OCI-LY7 (cell line): Measurements from ENCODE around the gene FAM161B.

Experiments used
- EZH2phosphoT487 ChIP-seq: fragments of 200-600 bp; sonication (generic); IDR thresholded peaks from 2 replicates; pipeline ENCODE4 v1.6.1; 2018; ENCODE audit warnings: low read depth, borderline replicate concordance, mild to moderate bottlenecking, mixed run types, antibody characterized with exemption, low read length, moderate library complexity, mixed read lengths
- TF ChIP-seq, protein P1 (sequence below): fragments of 200-600 bp; sonication (generic); conservative IDR thresholded peaks from 2 replicates; pipeline ENCODE4 v1.5.1; 2014; ENCODE audit warnings: mild to moderate bottlenecking, antibody characterized with exemption, low read length, moderate library complexity, mixed read lengths

DNA sequence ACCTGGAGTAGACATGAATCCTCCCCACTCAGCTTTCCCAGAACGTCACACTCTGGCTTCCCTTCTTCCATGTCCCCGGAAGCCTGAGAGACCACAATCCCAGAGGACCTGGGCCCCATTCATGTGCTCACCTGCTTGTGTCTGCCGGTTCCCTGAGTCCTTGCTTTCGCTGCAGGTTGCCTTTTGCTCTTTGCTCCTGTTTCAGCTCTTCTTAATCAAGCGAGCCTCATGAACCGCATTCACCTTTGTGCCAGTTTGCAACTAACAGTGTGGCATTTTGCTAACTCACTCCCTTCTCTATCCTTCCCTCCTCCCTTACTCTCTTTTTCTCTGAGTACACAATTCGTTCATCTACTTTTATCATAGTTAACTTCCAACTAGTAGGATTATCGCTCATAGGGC lies 46.1 kb upstream of the FAM161B start:
- TF ChIP-seq, protein P1, sequence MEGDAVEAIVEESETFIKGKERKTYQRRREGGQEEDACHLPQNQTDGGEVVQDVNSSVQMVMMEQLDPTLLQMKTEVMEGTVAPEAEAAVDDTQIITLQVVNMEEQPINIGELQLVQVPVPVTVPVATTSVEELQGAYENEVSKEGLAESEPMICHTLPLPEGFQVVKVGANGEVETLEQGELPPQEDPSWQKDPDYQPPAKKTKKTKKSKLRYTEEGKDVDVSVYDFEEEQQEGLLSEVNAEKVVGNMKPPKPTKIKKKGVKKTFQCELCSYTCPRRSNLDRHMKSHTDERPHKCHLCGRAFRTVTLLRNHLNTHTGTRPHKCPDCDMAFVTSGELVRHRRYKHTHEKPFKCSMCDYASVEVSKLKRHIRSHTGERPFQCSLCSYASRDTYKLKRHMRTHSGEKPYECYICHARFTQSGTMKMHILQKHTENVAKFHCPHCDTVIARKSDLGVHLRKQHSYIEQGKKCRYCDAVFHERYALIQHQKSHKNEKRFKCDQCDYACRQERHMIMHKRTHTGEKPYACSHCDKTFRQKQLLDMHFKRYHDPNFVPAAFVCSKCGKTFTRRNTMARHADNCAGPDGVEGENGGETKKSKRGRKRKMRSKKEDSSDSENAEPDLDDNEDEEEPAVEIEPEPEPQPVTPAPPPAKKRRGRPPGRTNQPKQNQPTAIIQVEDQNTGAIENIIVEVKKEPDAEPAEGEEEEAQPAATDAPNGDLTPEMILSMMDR: no peak
- TF ChIP-seq EZH2phosphoT487: no peak
